Natural killer cell treated with Interleukin-12 subunit alpha and Interleukin-12 subunit beta and Interleukin-15 and Interleukin-18, amount 100 ng/mL, for 72 hours (primary cell): ENCODE data around the gene SMOC1. TPM values are rescaled to one million over a fixed set of nuclear protein-coding genes. Genes with fewer than 3 reads are reported as not detected.

ENCODE experiments used
- ATAC-seq, 2 donors: fragments of 150-1000 bp; cut with Tn5 transposase in 1 of 2; sonication (Bioruptor Pico), chemical (Tn5 transposase) in 1 of 2; 2 replicates each; pipeline ENCODE4 v1.10.0; 2021
- DNase-seq: peaks from one replicate; pipeline ENCODE4 v3.0.0; 2022; ENCODE audit warnings: low spot score
- H3K27ac Mint-ChIP-seq, 2 donors: 1 replicate in 1 of 2; 2 replicates in 1 of 2; pipeline ENCODE4 v1.8.0; 2022; ENCODE audit warnings: mixed read lengths in 2 of 2, mild to moderate bottlenecking in 1 of 2, moderate library complexity in 1 of 2
- H3K27me3 Mint-ChIP-seq, 2 donors: 1 replicate in 1 of 2; 2 replicates in 1 of 2; pipeline ENCODE4 v1.8.0; 2022; ENCODE audit warnings: mixed read lengths in 2 of 2
- H3K36me3 Mint-ChIP-seq: one replicate; pipeline ENCODE4 v1.8.0; 2022; ENCODE audit warnings: mixed read lengths
- H3K4me1 Mint-ChIP-seq, 2 donors: 1 replicate in 1 of 2; 2 replicates in 1 of 2; pipeline ENCODE4 v1.8.0; 2022; ENCODE audit warnings: low read depth in 2 of 2, mixed read lengths in 2 of 2, mild to moderate bottlenecking in 1 of 2
- H3K4me3 Mint-ChIP-seq: one replicate; pipeline ENCODE4 v1.8.0; 2022; ENCODE audit warnings: mixed read lengths
- H3K9me3 Mint-ChIP-seq: 2 replicates; pipeline ENCODE4 v1.8.0; 2022; ENCODE audit warnings: mixed read lengths
- total RNA-seq, 2 donors: library from RNA; stranded (reverse); gene quantifications; one replicate each; pipeline ENCODE4 v1.2.3, GENCODE V29; 2022

Gene SMOC1
- total RNA-seq, 2 donors from 2014 or later: not detected

DNA sequence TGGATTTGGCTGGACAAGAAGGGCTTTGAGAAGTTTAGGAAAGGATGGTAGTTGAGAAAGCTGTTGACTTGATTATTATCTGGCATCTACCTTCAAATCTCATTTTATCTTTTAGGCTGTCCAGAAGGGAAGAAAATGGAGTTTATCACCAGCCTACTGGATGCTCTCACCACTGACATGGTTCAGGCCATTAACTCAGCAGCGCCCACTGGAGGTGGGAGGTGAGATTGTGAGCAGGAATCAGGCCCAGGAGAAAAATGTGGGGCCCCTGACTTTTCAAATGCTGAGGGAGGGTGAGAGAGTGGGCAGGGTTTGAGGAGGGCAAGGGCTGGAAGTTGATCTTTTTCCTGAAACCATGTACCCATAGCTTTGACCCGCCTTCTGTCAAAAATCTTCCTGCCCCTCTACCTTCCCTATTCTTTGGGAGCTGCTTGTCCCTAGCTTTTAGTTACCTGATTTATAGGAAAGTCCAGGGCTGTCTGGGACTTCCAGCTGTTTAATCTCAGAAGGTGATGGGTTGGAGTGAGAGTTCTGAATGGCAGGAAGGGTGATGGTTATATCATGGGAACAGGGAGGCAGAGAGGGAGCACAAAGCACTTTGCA, 134.2 kb downstream of the SMOC1 start:
- Mint-ChIP-seq H3K36me3 (no peaks in the 10 kb centered on the region), H3K27me3 (peaks cover 9 to 27% of the 10 kb centered on the region in 2 donors), H3K9me3 (no peaks in the 10 kb centered on the region), H3K4me1 (peaks cover 9 to 10% of the 10 kb centered on the region in 2 donors), H3K4me3 (no peak overlapping the region), H3K27ac (no peak overlapping the region)
- no peak for DNase-seq
- ATAC-seq: no peak

DNA sequence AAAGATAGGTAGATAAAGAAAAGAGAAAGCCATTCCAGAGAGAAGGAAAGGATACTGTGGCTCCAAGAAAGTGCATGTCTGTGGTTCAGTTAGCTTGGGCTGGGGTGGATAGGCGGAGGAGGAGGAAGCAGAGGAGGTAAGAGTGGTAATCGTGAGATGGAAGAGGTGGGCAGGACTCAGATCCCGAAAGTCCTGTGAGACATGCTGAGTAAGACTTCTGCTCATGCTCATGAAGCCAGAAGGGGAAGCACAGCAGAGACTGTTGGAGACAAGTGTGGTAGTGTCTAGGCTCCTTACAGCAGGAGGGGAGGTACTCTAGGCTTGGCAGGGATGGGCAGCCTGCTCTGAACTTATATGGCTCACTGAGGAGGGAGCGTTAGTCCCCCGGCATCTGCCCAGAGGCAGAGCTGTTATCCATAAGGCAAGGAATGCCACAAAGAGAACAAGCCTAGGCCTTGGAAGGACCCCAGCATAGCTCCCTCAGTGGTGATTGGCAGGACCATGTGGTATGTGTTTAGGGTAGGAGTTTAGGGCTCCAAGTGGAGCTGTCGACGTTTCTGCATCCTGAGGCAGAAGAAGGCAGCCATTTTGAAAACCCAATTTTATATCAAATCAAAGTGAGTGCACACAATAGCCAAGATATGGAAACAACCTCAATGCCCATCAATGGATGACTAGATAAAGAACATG, 135.3 kb downstream of the SMOC1 start:
- no peak for DNase-seq
- H3K4me3 Mint-ChIP-seq: no peak overlapping the region
- H3K27me3 Mint-ChIP-seq: peaks cover 9 to 27% of the 10 kb centered on the region in 2 donors
- peaks cover 11 to 15% of the 10 kb centered on the region in 2 donors for H3K4me1 Mint-ChIP-seq
- H3K27ac Mint-ChIP-seq: no peak overlapping the region
- H3K36me3 Mint-ChIP-seq: no peaks in the 10 kb centered on the region
- ATAC-seq: no peak
- H3K9me3 Mint-ChIP-seq: no peaks in the 10 kb centered on the region

DNA sequence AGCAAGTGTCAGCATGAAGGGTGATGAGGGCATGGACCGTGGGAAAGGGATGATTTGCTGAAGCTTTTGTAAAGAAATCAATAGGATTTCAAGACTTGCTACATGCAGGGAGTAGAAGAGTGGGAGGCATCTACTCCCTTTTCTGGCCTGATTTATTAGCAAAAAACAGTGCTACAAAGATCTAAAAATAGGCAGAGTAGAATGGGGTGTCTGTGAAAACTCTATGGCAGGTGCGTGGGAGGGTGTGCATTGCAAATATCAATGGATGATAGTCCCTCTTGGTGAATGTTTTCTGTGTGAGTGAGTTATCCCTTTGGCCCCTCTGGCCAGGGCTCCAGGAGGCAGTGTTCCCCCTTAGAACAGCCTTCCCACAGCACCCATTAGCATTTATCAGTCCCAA, 139.0 kb downstream of the SMOC1 start:
- Mint-ChIP-seq H3K27me3 (peaks cover 6 to 20% of the 10 kb centered on the region in 2 donors), H3K36me3 (no peaks in the 10 kb centered on the region), H3K27ac (no peak overlapping the region), H3K4me1 (peaks cover 11 to 15% of the 10 kb centered on the region in 2 donors), H3K4me3 (no peak overlapping the region), H3K9me3 (no peaks in the 10 kb centered on the region)
- ATAC-seq: no peak
- DNase-seq: no peak

DNA sequence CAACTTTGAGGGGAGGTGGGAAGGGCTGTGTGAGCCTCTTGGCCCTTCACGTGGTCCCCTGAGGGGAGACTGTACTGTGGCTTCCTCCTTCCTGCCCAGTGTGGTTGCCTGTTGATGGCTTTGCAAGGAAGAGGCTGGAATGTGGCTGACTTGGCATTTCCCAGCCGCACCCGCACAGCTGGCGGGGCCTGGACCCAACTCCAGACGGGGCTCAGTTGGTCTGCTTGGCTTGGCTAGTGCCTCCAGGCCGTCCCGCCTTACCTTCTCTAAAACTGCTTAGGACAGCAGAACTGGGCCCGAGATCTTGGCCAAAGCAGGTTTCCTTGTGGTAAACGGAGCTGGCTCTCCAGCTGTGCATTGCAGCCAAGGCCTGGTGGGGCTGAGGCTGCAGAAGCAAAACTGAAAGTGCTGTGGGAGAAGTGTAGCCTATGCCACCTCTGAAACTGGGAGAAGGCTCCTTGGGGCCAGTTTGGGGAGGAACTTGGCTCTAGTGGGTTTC, 139.5 kb downstream of the SMOC1 start:
- no peaks in the 10 kb centered on the region for H3K36me3 Mint-ChIP-seq
- ATAC-seq: peak; percentile 31 to 57

DNA sequence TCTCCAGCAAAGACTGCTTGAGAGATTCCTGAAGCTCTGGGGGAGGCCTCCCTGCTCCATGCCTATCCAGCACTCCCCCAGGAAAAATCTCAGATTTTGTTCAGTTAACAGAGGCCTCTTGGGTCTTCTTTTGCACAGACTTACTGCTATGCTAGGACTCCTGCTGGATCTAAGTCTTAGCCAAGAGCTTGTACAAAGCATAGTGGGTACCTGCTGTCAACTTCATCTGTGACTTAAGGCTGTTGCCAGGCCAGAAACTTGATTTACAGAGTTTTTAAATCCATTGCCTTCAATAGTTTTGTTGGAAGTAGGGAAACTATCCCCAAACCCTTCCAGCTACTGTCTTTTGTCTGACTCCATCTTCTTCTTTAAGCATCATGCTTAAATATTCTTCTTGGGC, 140.5 kb downstream of the SMOC1 start:
- Mint-ChIP-seq H3K4me1 (peaks cover 11 to 15% of the 10 kb centered on the region in 2 donors), H3K36me3 (no peaks in the 10 kb centered on the region), H3K27me3 (peaks cover 7 to 22% of the 10 kb centered on the region in 2 donors), H3K27ac (no peak overlapping the region), H3K4me3 (no peak overlapping the region), H3K9me3 (no peaks in the 10 kb centered on the region)
- no peak for DNase-seq
- no peak for ATAC-seq

More for the DNA sequence above, 139.5 kb downstream of the SMOC1 start:
- no peaks in the 10 kb centered on the region for H3K9me3 Mint-ChIP-seq
- peaks cover 6 to 20% of the 10 kb centered on the region in 2 donors for H3K27me3 Mint-ChIP-seq
- H3K27ac Mint-ChIP-seq: no peak overlapping the region
- H3K4me3 Mint-ChIP-seq: no peak overlapping the region
- peaks cover 11 to 15% of the 10 kb centered on the region in 2 donors for H3K4me1 Mint-ChIP-seq
- DNase-seq: no peak

DNA sequence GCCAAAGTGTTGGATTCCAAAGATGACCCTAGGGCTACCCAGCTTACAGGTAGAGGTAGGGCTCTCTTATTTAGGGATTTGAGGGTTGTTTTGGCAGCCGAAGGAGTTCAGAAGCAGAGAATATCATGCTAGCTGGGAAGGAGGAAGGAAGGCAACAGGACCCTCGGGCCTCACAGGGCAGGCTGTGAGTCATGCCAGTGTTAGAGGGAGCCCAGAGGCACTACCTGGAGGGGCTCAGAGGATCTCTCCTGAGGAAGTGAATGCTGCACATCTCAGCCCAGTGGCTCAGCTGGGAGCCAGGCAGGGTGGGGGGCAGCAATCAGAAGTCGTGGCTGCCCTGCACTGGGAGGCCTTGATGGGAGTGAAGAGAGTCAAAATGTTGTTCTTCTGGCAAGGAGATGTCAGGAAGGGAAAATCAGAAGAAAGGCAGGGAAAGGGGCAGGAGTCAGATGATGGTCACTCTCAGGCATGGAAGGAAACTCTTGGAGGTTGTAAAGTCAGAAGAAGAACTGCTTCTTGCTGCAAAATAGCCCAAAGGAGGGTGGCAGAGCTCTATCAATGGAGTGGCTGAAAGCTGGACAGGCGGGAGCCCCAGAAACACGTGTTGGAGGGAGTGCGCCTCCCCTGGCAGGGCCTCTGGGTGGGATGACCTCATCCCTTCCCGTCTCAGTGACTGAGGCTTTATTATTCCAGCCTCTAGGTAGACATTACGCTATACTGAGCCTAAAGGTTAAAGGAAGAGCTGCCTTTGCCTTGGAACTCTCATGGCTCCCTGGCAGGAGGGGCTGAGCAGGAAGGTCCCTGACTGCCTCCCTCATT, 141.3 kb downstream of the SMOC1 start:
- H3K4me3 Mint-ChIP-seq: no peak overlapping the region
- peaks cover 3 to 18% of the 10 kb centered on the region in 2 donors for H3K27me3 Mint-ChIP-seq
- no peaks in the 10 kb centered on the region for H3K9me3 Mint-ChIP-seq
- DNase-seq (no peak), ATAC-seq (no peak)
- no peaks in the 10 kb centered on the region for H3K36me3 Mint-ChIP-seq
- no peak overlapping the region for H3K27ac Mint-ChIP-seq
- peaks cover 11 to 15% of the 10 kb centered on the region in 2 donors for H3K4me1 Mint-ChIP-seq

DNA sequence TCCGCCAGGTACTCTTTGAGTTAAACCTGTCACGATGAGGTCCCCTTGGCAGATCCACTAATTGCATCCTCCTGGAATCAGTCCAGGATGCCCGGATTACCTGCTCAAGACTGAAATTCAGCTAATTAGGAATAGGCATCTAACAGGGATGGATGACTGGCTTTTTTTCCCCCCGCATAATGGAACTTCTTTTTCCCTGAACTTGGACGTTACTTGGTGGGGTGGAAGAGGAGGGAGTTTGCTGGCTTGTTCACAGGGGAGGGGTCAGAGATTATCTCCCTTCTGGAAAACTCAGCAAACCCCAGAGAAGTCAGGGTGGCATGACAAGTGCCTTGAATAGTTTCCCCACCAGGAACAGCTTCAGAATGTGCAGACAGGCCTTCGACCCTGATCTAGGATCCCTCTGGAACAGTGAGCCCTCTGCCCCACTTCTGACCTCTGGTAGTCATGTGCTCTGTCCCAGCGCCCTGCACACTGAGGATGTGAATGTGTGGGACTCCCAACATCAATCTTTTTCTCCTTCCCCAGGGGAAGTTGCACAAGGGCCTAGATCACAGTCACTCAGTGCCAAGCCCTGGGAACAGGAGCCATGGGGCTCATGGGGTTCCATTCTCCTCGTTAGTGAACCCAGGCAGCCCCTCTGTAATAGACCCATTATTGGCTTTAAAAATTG, 142.5 kb downstream of the SMOC1 start:
- H3K4me1 Mint-ChIP-seq: peaks cover 11 to 15% of the 10 kb centered on the region in 2 donors
- no peak for ATAC-seq
- peaks cover 4 to 17% of the 10 kb centered on the region in 2 donors for H3K27me3 Mint-ChIP-seq
- H3K9me3 Mint-ChIP-seq: no peaks in the 10 kb centered on the region
- H3K36me3 Mint-ChIP-seq: no peaks in the 10 kb centered on the region
- no peak for DNase-seq
- no peak overlapping the region for H3K4me3 Mint-ChIP-seq
- H3K27ac Mint-ChIP-seq: no peak overlapping the region

DNA sequence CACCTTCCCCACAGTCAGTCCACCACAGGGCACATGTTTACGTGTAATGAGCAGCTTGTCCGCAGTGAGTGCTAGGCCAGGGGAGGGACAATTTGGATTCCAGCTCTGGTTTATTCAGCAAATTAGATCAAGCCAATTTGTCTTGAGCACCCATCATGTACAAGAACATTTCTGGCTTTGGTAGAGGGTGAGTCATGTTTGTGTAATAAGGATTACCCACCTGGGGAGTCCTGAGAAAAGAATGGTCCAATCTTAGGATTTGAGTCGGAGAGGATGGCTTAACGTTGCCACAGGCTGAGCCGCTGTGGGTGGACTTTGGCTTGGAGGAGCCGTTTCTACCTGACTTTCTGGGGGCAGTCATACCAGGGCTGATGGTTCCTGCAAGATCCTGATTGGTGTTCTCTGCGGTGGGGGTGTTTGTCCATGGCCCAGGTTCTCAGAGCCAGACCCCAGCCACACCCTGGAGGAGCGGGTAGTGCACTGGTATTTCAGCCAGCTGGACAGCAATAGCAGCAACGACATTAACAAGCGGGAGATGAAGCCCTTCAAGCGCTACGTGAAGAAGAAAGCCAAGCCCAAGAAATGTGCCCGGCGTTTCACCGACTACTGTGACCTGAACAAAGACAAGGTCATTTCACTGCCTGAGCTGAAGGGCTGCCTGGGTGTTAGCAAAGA, 143.7 kb downstream of the SMOC1 start:
- Mint-ChIP-seq H3K27me3 (peaks cover 6 to 17% of the 10 kb centered on the region in 2 donors), H3K4me1 (peaks cover 7 to 10% of the 10 kb centered on the region in 2 donors), H3K36me3 (no peaks in the 10 kb centered on the region), H3K27ac (no peak overlapping the region), H3K9me3 (no peaks in the 10 kb centered on the region), H3K4me3 (no peak overlapping the region)
- DNase-seq (no peak), ATAC-seq (no peak)

DNA sequence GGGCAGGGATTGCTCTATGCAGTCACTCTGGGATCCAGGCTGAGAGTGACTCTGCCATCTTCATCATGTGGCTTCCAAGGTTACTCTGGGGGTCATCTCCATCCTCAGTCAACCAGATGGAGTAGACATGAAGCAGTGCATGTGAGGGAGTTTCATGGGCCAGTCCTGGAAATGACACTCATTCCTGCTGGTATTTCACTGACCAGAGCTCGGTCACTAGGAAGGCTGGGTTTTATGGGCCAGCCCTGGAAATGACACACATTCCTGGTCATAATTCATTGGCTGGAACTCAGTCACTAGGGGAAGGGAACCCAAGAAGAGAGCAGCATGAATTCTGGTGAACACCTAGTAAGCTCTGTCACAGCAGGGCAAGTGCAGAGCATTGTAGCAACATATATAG, 144.7 kb downstream of the SMOC1 start:
- H3K27ac Mint-ChIP-seq: no peak overlapping the region
- no peaks in the 10 kb centered on the region for H3K36me3 Mint-ChIP-seq
- H3K27me3 Mint-ChIP-seq: peaks cover 8 to 17% of the 10 kb centered on the region in 2 donors
- ATAC-seq (no peak), DNase-seq (no peak)
- H3K4me1 Mint-ChIP-seq: peaks cover 0 to 4% of the 10 kb centered on the region in 2 donors
- H3K4me3 Mint-ChIP-seq: no peak overlapping the region
- no peaks in the 10 kb centered on the region for H3K9me3 Mint-ChIP-seq

DNA sequence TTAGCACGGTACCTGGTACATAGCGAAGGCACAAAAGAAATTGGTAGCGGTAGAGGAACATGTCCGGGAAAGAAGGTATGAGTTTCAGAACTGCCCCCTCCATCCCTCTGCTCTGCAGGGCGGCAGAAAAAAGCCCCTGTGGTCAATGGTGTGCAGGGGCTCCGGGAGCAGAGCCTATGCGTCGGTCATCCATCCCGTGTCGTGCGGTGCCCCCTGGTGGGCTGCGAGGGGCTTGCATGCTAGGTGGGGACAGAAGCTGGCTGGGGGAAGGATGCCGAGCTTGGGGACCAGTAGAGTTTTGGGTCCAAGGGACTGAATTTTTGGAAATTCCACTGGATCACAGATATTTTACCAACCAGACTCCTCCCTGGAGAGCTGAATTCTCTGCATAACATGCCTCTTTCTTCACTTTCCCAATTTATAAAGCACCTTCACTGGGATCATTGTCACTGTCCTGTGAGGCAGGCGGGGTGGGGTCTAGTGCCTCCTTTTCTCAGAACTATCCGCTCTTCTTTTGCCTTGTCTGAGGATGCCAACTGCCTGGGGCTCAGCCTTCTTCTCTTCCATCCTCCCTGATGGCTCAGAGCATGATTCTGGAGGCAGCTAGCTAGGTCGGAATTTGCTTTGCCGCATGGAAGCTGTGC, 148.7 kb downstream of the SMOC1 start:
- H3K9me3 Mint-ChIP-seq: no peaks in the 10 kb centered on the region
- DNase-seq: peak; percentile 71
- H3K4me1 Mint-ChIP-seq: peaks cover 0 to 3% of the 10 kb centered on the region in 2 donors
- no peaks in the 10 kb centered on the region for H3K36me3 Mint-ChIP-seq
- peak in 1 of 2 donors; percentile 73 for ATAC-seq
- no peak overlapping the region for H3K4me3 Mint-ChIP-seq
- H3K27me3 Mint-ChIP-seq: peaks cover 8 to 11% of the 10 kb centered on the region in 2 donors
- no peak overlapping the region for H3K27ac Mint-ChIP-seq

DNA sequence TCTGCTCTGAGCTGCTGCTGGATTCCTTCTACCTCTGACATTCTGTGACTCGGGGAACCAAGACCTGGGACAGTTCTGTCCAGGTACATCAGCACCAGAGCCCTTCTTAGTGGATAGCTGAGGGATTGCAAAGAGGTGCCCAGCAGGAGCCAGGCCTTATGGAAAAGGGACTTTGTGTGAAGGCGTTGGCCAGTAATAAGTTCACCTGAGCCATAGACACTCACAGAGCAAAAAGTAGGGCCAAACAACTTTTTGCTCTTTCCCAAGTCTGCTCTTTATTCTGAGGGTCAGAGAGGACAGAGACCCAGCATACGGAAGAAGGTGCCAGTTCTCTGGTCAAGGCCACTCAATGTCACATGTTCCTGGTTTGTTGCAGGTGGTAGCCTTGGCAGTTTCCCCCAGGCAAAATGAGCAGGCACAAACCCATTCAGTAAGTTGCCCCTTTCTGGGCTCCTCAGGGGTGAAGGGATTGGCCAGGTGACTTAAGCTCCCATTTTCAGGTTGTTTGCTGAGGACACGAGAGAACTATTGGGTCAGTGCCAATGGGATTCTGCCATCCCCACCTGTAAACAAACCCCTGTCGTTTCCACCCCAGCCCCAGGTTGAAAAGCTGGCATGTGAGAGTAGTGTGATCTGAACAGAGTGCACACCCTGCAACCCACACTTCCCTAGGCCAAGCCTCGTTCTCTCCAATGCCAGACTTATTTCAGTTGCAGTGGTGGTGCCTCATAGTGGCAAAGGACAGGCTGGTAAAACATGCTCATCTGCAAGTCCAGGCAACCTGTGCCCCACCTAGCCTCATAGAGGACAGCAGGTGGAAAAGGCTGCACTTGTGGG, 150.3 kb downstream of the SMOC1 start:
- peaks cover 8 to 9% of the 10 kb centered on the region in 2 donors for H3K27me3 Mint-ChIP-seq
- DNase-seq (no peak), ATAC-seq (no peak)
- no peak overlapping the region for H3K4me3 Mint-ChIP-seq
- no peaks in the 10 kb centered on the region for H3K36me3 Mint-ChIP-seq
- H3K27ac Mint-ChIP-seq: no peak overlapping the region
- H3K9me3 Mint-ChIP-seq: no peaks in the 10 kb centered on the region
- H3K4me1 Mint-ChIP-seq: peaks cover 0 to 3% of the 10 kb centered on the region in 2 donors

DNA sequence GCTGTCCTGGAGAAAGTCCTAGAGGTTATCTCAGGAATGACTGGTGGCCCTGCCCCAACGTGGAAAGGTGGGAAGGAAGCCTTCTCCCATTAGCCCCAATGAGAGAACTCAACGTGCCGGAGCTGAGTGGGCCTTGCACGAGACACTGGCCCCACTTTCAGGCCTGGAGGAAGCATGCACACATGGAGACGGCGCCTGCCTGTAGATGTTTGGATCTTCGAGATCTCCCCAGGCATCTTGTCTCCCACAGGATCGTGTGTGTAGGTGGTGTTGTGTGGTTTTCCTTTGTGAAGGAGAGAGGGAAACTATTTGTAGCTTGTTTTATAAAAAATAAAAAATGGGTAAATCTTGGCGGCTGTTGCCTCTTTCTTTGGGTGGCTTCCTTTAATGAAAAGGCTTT, 152.8 kb downstream of the SMOC1 start:
- no peak overlapping the region for H3K27ac Mint-ChIP-seq
- no peak for ATAC-seq
- no peak for DNase-seq
- H3K4me1 Mint-ChIP-seq: peaks cover 0 to 3% of the 10 kb centered on the region in 2 donors
- H3K9me3 Mint-ChIP-seq: no peaks in the 10 kb centered on the region
- H3K27me3 Mint-ChIP-seq: peaks cover 3 to 10% of the 10 kb centered on the region in 2 donors
- H3K4me3 Mint-ChIP-seq: no peak overlapping the region
- no peaks in the 10 kb centered on the region for H3K36me3 Mint-ChIP-seq
